RWPE2 (cell line): Measurements from ENCODE around the gene SH2B3.

Experiments used
- ATAC-seq: fragments of 200-7000 bp; cut with Tn5 transposase; 3 replicates; pipeline ENCODE4 v1.9.1; 2021; ENCODE audit warnings: low read depth
- DNase-seq: peaks from one replicate; pipeline ENCODE4 v3.0.0-alpha.2; 2020; ENCODE audit warnings: low spot score
- H3K27ac ChIP-seq: fragments of 450-650 bp; 2 replicates; pipeline ENCODE4 v1.5.1; 2017; ENCODE audit warnings: mild to moderate bottlenecking; ENCODE audit not compliant: poor library complexity, severe bottlenecking
- H3K27me3 ChIP-seq: fragments of 250-450 bp; sonication (Bioruptor Pico); 2 replicates; pipeline ENCODE4 v1.5.1; 2021; ENCODE audit warnings: mild to moderate bottlenecking, moderate library complexity; ENCODE audit not compliant: insufficient read depth, poor library complexity, severe bottlenecking
- H3K36me3 ChIP-seq: fragments of 250-450 bp; sonication (Bioruptor Pico); 2 replicates; pipeline ENCODE4 v1.5.1; 2020; ENCODE audit warnings: low read depth, mild to moderate bottlenecking, moderate library complexity
- H3K4me1 ChIP-seq: fragments of 250-450 bp; sonication (Bioruptor Pico); 2 replicates; pipeline ENCODE4 v1.5.1; 2021; ENCODE audit warnings: mild to moderate bottlenecking, moderate library complexity; ENCODE audit not compliant: insufficient read depth, poor library complexity, severe bottlenecking
- H3K4me3 ChIP-seq: fragments of 250-450 bp; sonication (Bioruptor Pico); 2 replicates; pipeline ENCODE4 v1.5.1; 2021; ENCODE audit warnings: mild to moderate bottlenecking, moderate library complexity; ENCODE audit not compliant: severe bottlenecking
- H3K9me3 ChIP-seq: fragments of 250-450 bp; sonication (Bioruptor Pico); 2 replicates; pipeline ENCODE4 v1.5.1; 2021; ENCODE audit warnings: mild to moderate bottlenecking, moderate library complexity; ENCODE audit not compliant: severe bottlenecking
- TF ChIP-seq, protein P1 (sequence below): fragments of 450-650 bp; IDR thresholded peaks from one replicate; pipeline ENCODE4 v1.5.1; 2017; ENCODE audit warnings: mild to moderate bottlenecking, moderate library complexity; ENCODE audit not compliant: poor library complexity, severe bottlenecking

SH2B3 gene

DNA sequence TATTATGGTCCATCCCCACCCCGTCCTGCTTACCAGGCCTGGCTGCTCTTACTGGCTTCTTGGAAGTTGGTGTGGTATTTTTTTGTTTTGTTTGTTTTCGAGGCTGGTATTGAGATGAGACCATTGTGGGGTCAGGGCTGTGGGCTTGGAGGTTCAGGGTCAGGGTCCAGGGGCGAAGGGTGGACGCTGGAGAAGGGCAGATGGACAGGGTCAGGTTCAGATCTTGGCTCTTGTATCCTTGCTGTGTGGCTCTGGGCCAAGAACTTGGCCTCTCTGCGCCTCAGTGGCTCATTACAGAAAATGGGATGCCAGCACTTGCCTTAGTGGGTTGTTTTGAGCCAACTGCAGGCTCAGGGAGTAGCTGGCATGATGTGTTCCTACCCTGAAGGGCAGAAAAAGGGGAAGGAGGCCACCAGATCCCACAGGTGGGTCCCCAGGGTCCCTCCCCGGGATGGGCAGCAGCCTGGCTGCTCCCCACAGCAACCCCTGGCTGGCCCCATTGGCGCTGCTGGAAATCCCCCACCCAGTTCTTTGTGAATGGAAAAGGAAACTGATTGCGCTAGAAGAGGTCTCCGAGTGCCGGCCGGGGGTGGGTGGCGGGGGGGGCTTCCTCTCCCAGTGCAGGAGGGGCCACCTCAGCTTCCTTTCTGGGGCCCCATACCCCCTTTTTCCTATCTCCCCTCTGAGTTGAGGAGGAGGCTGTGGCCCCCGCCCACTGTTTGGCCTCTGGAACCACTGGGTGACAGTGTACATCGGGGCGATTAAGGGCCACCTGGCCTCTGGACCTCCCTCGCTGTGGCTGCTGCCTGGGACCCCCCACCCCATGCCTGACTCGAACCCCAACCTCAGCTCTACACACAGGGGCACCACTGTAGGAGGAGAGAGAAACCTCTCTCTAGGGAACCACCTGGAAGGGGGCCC lies 25.0 kb downstream of the SH2B3 start:
- ATAC-seq (no peak), DNase-seq (peak; percentile 47)
- peaks cover 7% of the 10 kb centered on the region; the same call in 1 of the 2 replicates for H3K36me3 ChIP-seq
- no peaks in the 10 kb centered on the region for H3K9me3 ChIP-seq
- H3K27ac ChIP-seq: peak overlapping the region; percentile 89
- TF ChIP-seq, protein P1, sequence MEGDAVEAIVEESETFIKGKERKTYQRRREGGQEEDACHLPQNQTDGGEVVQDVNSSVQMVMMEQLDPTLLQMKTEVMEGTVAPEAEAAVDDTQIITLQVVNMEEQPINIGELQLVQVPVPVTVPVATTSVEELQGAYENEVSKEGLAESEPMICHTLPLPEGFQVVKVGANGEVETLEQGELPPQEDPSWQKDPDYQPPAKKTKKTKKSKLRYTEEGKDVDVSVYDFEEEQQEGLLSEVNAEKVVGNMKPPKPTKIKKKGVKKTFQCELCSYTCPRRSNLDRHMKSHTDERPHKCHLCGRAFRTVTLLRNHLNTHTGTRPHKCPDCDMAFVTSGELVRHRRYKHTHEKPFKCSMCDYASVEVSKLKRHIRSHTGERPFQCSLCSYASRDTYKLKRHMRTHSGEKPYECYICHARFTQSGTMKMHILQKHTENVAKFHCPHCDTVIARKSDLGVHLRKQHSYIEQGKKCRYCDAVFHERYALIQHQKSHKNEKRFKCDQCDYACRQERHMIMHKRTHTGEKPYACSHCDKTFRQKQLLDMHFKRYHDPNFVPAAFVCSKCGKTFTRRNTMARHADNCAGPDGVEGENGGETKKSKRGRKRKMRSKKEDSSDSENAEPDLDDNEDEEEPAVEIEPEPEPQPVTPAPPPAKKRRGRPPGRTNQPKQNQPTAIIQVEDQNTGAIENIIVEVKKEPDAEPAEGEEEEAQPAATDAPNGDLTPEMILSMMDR: no peak
- H3K4me3 ChIP-seq: no peak overlapping the region
- H3K27me3 ChIP-seq: no peaks in the 10 kb centered on the region
- H3K4me1 ChIP-seq: peaks cover 49% of the 10 kb centered on the region

DNA sequence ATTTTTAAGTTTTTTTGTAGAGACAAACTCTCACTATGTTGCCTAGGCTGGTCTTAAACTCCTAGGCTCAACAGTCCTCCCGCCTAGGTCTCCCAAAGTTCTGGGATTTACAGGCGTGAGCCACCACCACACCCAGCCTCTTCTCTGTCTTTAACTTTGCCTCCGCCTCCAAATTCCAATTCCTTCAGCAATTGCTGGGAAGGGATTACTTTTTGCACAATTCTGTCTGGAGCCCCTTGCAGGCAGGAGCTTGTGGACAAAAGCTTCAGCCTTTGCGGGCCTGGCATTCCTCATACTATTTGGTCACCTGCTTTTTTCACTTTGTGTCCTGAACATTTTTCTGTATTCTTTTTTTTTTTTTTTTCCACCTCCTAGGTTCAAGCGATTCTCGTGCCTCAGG lies 26.0 kb downstream of the SH2B3 start:
- Histone ChIP-seq H3K36me3 (peaks cover 4% of the 10 kb centered on the region; the same call in 1 of the 2 replicates), H3K4me3 (no peak overlapping the region), H3K27ac (peak overlapping the region; percentile 89), H3K4me1 (peaks cover 42% of the 10 kb centered on the region), H3K9me3 (no peaks in the 10 kb centered on the region), H3K27me3 (no peaks in the 10 kb centered on the region)
- TF ChIP-seq, protein P1: no peak
- no peak for DNase-seq
- ATAC-seq: peak; percentile 14; the same call in 2 of the 3 replicates

DNA sequence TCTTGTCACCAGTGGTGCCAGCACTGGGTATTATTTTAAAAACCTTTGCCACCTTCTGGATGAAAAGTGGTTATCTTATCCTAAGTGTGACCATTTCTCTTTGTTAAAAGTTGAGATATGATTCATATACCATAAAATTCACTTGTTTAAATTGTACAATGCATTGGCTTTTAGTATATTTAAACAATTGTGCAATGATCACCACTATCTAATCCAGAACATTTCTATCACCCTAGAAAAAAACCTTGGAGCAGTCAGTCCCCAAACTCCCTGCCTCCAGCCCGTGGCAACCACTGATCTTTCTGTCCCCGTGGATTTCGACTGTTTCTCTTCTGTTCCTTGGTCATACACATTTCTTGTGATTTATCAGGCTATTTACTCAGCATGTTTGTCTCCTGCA lies 28.3 kb downstream of the SH2B3 start:
- ATAC-seq (no peak), DNase-seq (no peak)
- Histone ChIP-seq H3K4me1 (peaks cover 56% of the 10 kb centered on the region), H3K9me3 (no peaks in the 10 kb centered on the region), H3K4me3 (no peak overlapping the region), H3K27me3 (no peaks in the 10 kb centered on the region), H3K36me3 (0 out of 2 replicates have a peak, but pooled peaks cover 3% of the 10 kb centered on the region), H3K27ac (peak overlapping the region; percentile 89)
- TF ChIP-seq, protein P1: no peak

DNA sequence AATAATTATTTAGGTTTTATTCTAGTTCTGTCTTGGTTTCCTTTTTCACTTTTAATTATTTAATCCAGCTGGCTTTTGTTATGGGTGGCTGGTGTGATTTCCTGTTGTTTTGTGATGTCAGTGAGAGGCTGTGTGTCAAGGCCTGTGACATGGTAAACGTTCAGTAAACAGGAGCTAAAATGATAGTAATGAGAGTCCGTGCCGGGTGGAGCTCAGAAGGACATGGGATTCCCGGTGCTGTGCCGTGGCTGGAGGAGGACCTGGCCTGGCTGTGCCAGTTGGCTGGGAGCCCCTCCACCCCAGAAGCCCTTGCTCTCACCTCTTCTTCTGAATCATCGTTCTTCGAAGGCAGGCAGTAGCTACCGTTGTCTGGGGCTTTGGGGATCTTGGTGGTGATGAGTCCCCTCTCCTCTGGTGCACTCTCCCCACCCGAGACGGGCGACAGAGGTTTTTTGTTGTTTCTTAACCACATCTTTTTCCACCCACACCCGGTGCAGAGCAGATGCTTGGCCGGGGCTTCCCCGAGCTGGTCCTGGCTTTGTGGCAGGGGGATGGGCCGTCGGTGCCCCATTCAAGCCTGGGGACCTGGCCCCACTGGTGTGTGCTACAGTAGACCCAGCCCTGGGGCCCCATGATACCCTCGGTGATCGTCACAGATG lies 29.1 kb downstream of the SH2B3 start:
- peaks cover 56% of the 10 kb centered on the region for H3K4me1 ChIP-seq
- ATAC-seq (no peak), DNase-seq (no peak)
- TF ChIP-seq, protein P1: no peak
- H3K27ac ChIP-seq: peak overlapping the region; percentile 89
- no peaks in the 10 kb centered on the region for H3K9me3 ChIP-seq
- H3K27me3 ChIP-seq: no peaks in the 10 kb centered on the region
- no peaks in the 10 kb centered on the region for H3K36me3 ChIP-seq
- H3K4me3 ChIP-seq: no peak overlapping the region
